Loucy (cell line): ENCODE data around the gene L1CAM.

Source experiments
- EZH2phosphoT487 ChIP-seq: fragments of 200-600 bp; IDR thresholded peaks from 2 replicates; pipeline ENCODE4 v1.6.1; 2018; ENCODE audit warnings: antibody characterized with exemption, mild to moderate bottlenecking, moderate library complexity, borderline replicate concordance
- TF ChIP-seq, protein P1 (sequence below): fragments of 200-600 bp; sonication (generic); conservative IDR thresholded peaks from 2 replicates; pipeline ENCODE4 v1.5.1; 2014; ENCODE audit warnings: mild to moderate bottlenecking, antibody characterized with exemption, low read length

GRCh38 chrX:153875391-153876111, 10.4 kb downstream of the L1CAM start:
- TF ChIP-seq, protein P1, sequence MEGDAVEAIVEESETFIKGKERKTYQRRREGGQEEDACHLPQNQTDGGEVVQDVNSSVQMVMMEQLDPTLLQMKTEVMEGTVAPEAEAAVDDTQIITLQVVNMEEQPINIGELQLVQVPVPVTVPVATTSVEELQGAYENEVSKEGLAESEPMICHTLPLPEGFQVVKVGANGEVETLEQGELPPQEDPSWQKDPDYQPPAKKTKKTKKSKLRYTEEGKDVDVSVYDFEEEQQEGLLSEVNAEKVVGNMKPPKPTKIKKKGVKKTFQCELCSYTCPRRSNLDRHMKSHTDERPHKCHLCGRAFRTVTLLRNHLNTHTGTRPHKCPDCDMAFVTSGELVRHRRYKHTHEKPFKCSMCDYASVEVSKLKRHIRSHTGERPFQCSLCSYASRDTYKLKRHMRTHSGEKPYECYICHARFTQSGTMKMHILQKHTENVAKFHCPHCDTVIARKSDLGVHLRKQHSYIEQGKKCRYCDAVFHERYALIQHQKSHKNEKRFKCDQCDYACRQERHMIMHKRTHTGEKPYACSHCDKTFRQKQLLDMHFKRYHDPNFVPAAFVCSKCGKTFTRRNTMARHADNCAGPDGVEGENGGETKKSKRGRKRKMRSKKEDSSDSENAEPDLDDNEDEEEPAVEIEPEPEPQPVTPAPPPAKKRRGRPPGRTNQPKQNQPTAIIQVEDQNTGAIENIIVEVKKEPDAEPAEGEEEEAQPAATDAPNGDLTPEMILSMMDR = no peak
- no peak for TF ChIP-seq EZH2phosphoT487
